BLaER1 treated with 17β-estradiol and CSF1 and Interleukin-3, amounts not matched to agents 10 nM and 100 nM (cell line): ENCODE measurements around the gene WWOX.

Experiments used
- H3K27ac ChIP-seq, 11 experiments: shearing (Covaris generic); formaldehyde crosslinking; 2 replicates each; pipeline ENCODE4 v1.8.1; 2022
- H3K27me3 ChIP-seq, 11 experiments: shearing (Covaris generic); formaldehyde crosslinking; 2 replicates each; pipeline ENCODE4 v1.8.1; 2022
- H3K36me3 ChIP-seq, 11 experiments: shearing (Covaris generic); formaldehyde crosslinking; 2 replicates each; pipeline ENCODE4 v1.8.1; 2022
- H3K4me1 ChIP-seq, 10 experiments: shearing (Covaris generic); formaldehyde crosslinking; 2 replicates each; pipeline ENCODE4 v1.8.1; 2022
- H3K4me2 ChIP-seq, 11 experiments: shearing (Covaris generic); formaldehyde crosslinking; 2 replicates each; pipeline ENCODE4 v1.8.1; 2022
- H3K4me3 ChIP-seq, 10 experiments: shearing (Covaris generic); formaldehyde crosslinking; 2 replicates each; pipeline ENCODE4 v1.8.1; 2022
- H3K9ac ChIP-seq, 11 experiments: shearing (Covaris generic); formaldehyde crosslinking; 2 replicates each; pipeline ENCODE4 v1.8.1; 2022
- H3K9me3 ChIP-seq, 11 experiments: shearing (Covaris generic); formaldehyde crosslinking; replicated peaks in 1 of 11; 2 replicates each; pipeline ENCODE4 v1.8.1; 2022
- H4K20me1 ChIP-seq, 11 experiments: shearing (Covaris generic); formaldehyde crosslinking; 2 replicates each; pipeline ENCODE4 v1.8.1; 2022
- Cebpa-rat ChIP-seq, 11 experiments: shearing (Covaris generic); IDR thresholded peaks; 2 replicates each; pipeline ENCODE4 v1.8.1; 2022

The WWOX gene

GRCh38 chr16:78775161-78775561 lies 675.7 kb downstream of the WWOX start:
- H3K27me3 ChIP-seq: no peaks in the 10 kb centered on the region
- no peak overlapping the region for H3K9ac ChIP-seq
- H3K9me3 ChIP-seq: peaks cover 0 to 9% (median 0%) of the 10 kb centered on the region in 11 experiments; a peak in 2 of 22 replicates
- TF ChIP-seq Cebpa-rat (IDR thresholded peaks at IDR 0.05): no peak
- no peak overlapping the region for H3K27ac ChIP-seq
- no peaks in the 10 kb centered on the region for H3K4me1 ChIP-seq
- no peak overlapping the region for H3K4me2 ChIP-seq
- no peaks in the 10 kb centered on the region for H3K36me3 ChIP-seq
- no peak overlapping the region for H3K4me3 ChIP-seq
- H4K20me1 ChIP-seq: no peaks in the 10 kb centered on the region

DNA sequence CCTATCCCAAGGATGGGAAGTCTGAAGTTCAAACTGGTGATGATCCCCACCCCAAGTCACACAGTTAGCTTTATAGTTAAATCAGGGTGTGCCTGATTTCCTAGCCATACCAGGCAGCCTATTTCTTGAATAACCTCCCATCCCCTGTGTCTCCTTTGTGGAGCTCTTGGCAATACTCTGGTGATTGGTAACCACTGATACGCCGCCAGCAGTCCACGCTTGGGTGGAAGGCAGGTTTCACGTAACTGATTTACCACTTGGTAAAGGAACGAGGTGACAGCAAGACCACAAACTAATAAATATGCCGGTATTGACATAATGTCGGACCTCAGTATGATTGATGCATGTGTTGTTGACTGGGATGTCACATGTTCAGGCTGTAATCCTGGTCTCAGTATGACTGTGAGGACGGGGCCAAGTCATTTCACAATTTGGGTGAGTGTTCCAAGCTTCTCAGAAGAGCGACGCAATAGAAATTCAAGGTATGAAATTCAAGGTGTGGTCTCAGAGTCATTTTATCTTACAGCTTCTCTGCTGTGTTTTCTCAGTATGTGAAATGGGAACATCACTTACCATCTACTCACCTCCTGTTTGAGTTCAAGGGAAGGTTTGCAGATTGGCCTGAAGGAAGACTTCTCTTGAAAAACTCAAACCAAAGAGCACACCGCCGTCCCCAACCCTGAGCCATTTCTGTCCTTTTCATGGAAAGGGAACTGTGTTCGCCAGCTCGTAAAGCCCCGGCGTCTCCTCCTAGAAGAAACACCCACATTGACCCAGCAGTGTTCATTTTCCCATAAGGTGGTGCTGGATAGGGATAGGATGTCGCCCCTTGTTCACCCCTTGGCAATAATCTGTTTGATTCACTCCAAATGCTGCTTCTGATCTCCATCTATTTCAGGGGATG lies 678.9 kb downstream of the WWOX start:
- no peak overlapping the region for H3K4me3 ChIP-seq
- no peaks in the 10 kb centered on the region for H3K36me3 ChIP-seq
- no peak overlapping the region for H3K27ac ChIP-seq
- no peaks in the 10 kb centered on the region for H3K27me3 ChIP-seq
- peaks cover 0 to 4% (median 0%) of the 10 kb centered on the region in 11 experiments; a peak in 1 of 22 replicates for H3K9me3 ChIP-seq
- no peak for TF ChIP-seq Cebpa-rat (IDR thresholded peaks at IDR 0.05)
- no peak overlapping the region for H3K4me2 ChIP-seq
- no peaks in the 10 kb centered on the region for H3K4me1 ChIP-seq
- no peak overlapping the region for H3K9ac ChIP-seq
- no peaks in the 10 kb centered on the region for H4K20me1 ChIP-seq

- H3K27me3 ChIP-seq: no peaks in the 10 kb centered on the region
- no peaks in the 10 kb centered on the region for H3K36me3 ChIP-seq
- no peaks in the 10 kb centered on the region for H3K4me1 ChIP-seq
- H3K27ac ChIP-seq: no peak overlapping the region
- H3K4me3 ChIP-seq: no peak overlapping the region
- peaks cover 0 to 4% (median 0%) of the 10 kb centered on the region in 11 experiments; a peak in 1 of 22 replicates for H3K9me3 ChIP-seq
- no peaks in the 10 kb centered on the region for H4K20me1 ChIP-seq
- H3K9ac ChIP-seq: no peak overlapping the region
- no peak for TF ChIP-seq Cebpa-rat (IDR thresholded peaks at IDR 0.05)
- no peak overlapping the region for H3K4me2 ChIP-seq
Measured at GRCh38 chr16:78780808-78781207, 681.4 kb downstream of the WWOX start.

GRCh38 chr16:78782572-78782971 lies 683.1 kb downstream of the WWOX start:
- Histone ChIP-seq H3K9me3 (no peaks in the 10 kb centered on the region), H3K4me3 (no peak overlapping the region), H4K20me1 (no peaks in the 10 kb centered on the region), H3K27ac (no peak overlapping the region), H3K4me1 (no peaks in the 10 kb centered on the region), H3K27me3 (no peaks in the 10 kb centered on the region), H3K36me3 (no peaks in the 10 kb centered on the region), H3K4me2 (no peak overlapping the region), H3K9ac (no peak overlapping the region)
- TF ChIP-seq Cebpa-rat (IDR thresholded peaks at IDR 0.05): no peak

DNA sequence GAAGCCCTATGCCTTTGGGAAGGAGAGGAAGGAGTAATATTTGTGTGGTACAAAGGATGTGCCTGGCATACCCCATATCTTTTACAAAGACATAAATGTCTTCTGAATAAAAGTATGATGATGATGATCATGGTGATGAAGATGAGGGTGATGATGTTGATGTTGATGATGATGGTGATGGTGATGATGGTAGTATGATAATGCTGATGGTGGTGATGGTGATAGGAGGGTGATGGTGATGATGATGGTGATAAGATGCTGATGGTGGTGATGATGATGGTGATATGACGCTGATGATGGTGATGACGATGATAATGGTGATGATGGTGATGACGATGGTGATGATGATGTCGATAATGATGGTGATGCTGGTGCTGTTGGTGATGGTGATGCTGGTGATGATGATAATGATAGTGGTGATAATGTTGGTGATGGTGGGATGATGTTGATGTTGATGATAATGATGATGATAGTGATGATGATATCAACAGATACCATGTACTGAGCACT lies 684.2 kb downstream of the WWOX start:
- H3K4me3 ChIP-seq: no peak overlapping the region
- H3K36me3 ChIP-seq: no peaks in the 10 kb centered on the region
- no peak overlapping the region for H3K9ac ChIP-seq
- H4K20me1 ChIP-seq: no peaks in the 10 kb centered on the region
- H3K9me3 ChIP-seq: no peaks in the 10 kb centered on the region
- no peaks in the 10 kb centered on the region for H3K4me1 ChIP-seq
- TF ChIP-seq Cebpa-rat (IDR thresholded peaks at IDR 0.05): no peak
- H3K4me2 ChIP-seq: no peak overlapping the region
- no peak overlapping the region for H3K27ac ChIP-seq
- H3K27me3 ChIP-seq: no peaks in the 10 kb centered on the region

DNA sequence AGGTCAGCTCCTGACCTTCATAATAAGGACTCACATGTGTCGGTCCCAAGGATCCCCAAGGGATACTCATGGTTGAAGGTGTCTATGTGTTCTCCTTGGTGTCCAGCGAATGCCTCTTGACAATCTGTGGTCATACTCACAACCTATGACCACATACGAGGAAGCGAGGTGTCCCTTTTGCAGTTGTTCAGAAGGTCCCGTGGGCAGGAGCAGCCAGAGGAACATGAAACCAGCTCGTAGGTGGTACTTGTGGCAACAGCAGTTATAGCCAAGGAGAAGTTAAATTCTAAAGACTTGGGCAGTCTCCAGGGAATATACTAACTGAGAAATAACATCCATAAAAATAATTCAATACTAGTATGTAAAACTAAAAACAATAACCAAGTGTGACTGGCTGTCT lies 685.3 kb downstream of the WWOX start:
- H3K9ac ChIP-seq: no peak overlapping the region
- no peaks in the 10 kb centered on the region for H4K20me1 ChIP-seq
- H3K4me3 ChIP-seq: no peak overlapping the region
- no peaks in the 10 kb centered on the region for H3K27me3 ChIP-seq
- H3K36me3 ChIP-seq: no peaks in the 10 kb centered on the region
- no peaks in the 10 kb centered on the region for H3K9me3 ChIP-seq
- TF ChIP-seq Cebpa-rat (IDR thresholded peaks at IDR 0.05): no peak
- no peak overlapping the region for H3K27ac ChIP-seq
- H3K4me1 ChIP-seq: no peaks in the 10 kb centered on the region
- H3K4me2 ChIP-seq: no peak overlapping the region

GRCh38 chr16:78785218-78785617 lies 685.8 kb downstream of the WWOX start:
- H3K4me3 ChIP-seq: no peak overlapping the region
- no peak for TF ChIP-seq Cebpa-rat (IDR thresholded peaks at IDR 0.05)
- no peak overlapping the region for H3K27ac ChIP-seq
- no peak overlapping the region for H3K9ac ChIP-seq
- no peak overlapping the region for H3K4me2 ChIP-seq
- H3K36me3 ChIP-seq: no peaks in the 10 kb centered on the region
- no peaks in the 10 kb centered on the region for H3K4me1 ChIP-seq
- H3K9me3 ChIP-seq: no peaks in the 10 kb centered on the region
- no peaks in the 10 kb centered on the region for H4K20me1 ChIP-seq
- H3K27me3 ChIP-seq: no peaks in the 10 kb centered on the region

DNA sequence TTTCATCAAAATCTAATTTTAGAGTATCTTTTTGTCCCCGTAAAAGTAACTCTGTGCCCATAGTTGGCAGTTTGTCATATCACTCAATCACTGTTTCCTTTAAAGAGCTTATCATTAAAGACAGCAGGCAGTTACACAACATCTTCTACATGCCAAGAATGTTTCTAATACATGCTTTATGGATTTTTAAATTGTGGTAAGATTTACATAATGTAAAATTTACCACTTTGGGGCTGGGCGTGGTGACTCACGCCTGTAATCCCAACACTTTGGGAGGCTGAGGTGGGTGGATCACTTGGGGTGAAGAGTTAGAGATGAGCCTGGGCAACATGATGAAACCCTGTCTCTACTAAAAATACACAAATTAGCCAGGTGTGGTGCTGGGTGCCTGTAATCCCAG lies 687.2 kb downstream of the WWOX start:
- no peak for TF ChIP-seq Cebpa-rat (IDR thresholded peaks at IDR 0.05)
- Histone ChIP-seq H3K27me3 (no peaks in the 10 kb centered on the region), H3K9me3 (no peaks in the 10 kb centered on the region), H3K4me2 (no peak overlapping the region), H3K4me3 (no peak overlapping the region), H4K20me1 (no peaks in the 10 kb centered on the region), H3K27ac (no peak overlapping the region), H3K4me1 (no peaks in the 10 kb centered on the region), H3K36me3 (no peaks in the 10 kb centered on the region), H3K9ac (no peak overlapping the region)

GRCh38 chr16:78788276-78788675 lies 688.8 kb downstream of the WWOX start:
- H3K36me3 ChIP-seq: no peaks in the 10 kb centered on the region

DNA sequence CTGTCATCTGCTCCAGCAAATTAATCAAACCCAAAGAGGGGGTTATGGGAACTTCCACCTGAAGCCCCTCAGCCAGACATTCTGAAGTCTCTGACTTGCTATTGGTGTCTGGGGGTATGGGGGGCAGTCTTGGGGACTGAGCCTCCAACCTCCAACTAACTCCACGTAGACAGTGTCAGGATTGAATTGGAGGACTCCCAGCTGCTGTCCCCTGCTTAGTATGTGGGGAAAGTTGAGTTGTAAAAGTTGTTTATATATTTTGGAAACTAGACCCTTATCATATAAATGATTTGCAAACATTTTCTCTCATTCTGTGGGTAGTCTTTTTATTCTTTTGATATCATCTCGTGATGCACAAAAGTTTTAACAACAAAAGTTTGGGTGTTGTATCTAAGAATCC lies 689.2 kb downstream of the WWOX start:
- Histone ChIP-seq H3K4me1 (no peaks in the 10 kb centered on the region), H4K20me1 (no peaks in the 10 kb centered on the region), H3K36me3 (no peaks in the 10 kb centered on the region), H3K27me3 (no peaks in the 10 kb centered on the region), H3K4me2 (no peak overlapping the region), H3K4me3 (no peak overlapping the region), H3K27ac (no peak overlapping the region), H3K9ac (no peak overlapping the region), H3K9me3 (no peaks in the 10 kb centered on the region)
- no peak for TF ChIP-seq Cebpa-rat (IDR thresholded peaks at IDR 0.05)

More at GRCh38 chr16:78788276-78788675, 688.8 kb downstream of the WWOX start:
- H3K4me3 ChIP-seq: no peak overlapping the region
- no peaks in the 10 kb centered on the region for H3K9me3 ChIP-seq
- no peaks in the 10 kb centered on the region for H3K27me3 ChIP-seq
- no peaks in the 10 kb centered on the region for H3K4me1 ChIP-seq
- H3K27ac ChIP-seq: no peak overlapping the region
- TF ChIP-seq Cebpa-rat (IDR thresholded peaks at IDR 0.05): no peak
- H3K4me2 ChIP-seq: no peak overlapping the region
- H4K20me1 ChIP-seq: no peaks in the 10 kb centered on the region
- no peak overlapping the region for H3K9ac ChIP-seq
